DOHH2 (cell line): Measurements from ENCODE around the gene ELP4.

Source experiments
- H3F3A ChIP-seq: fragments of 200-600 bp; sonication (generic), shearing (Covaris generic); 2 replicates; pipeline ENCODE4 v1.6.0; 2016; ENCODE audit warnings: antibody characterized with exemption, mild to moderate bottlenecking; ENCODE audit not compliant: control insufficient read depth, insufficient read depth
- H3K27ac ChIP-seq: fragments of 200-600 bp; sonication (generic); 2 replicates; pipeline ENCODE4 v1.5.1; 2014; ENCODE audit warnings: low read depth, mild to moderate bottlenecking, low read length, moderate library complexity
- H3K27me3 ChIP-seq: fragments of 200-600 bp; sonication (generic); 2 replicates; pipeline ENCODE4 v1.6.1; 2014; ENCODE audit warnings: mild to moderate bottlenecking, low read length, mixed read lengths; ENCODE audit not compliant: control insufficient read depth
- H3K36me3 ChIP-seq: fragments of 200-600 bp; sonication (generic); 2 replicates; pipeline ENCODE4 v1.6.1; 2014; ENCODE audit warnings: mild to moderate bottlenecking, low read length, moderate library complexity, mixed read lengths; ENCODE audit not compliant: control insufficient read depth
- H3K4me1 ChIP-seq: fragments of 200-600 bp; sonication (generic); 2 replicates; pipeline ENCODE4 v1.6.1; 2014; ENCODE audit warnings: mild to moderate bottlenecking, low read length, mixed read lengths; ENCODE audit not compliant: control insufficient read depth
- H3K4me2 ChIP-seq: fragments of 200-600 bp; sonication (generic); 2 replicates; pipeline ENCODE4 v1.6.0; 2014; ENCODE audit warnings: mild to moderate bottlenecking, low read length, moderate library complexity
- H3K4me3 ChIP-seq: fragments of 200-600 bp; sonication (generic); 2 replicates; pipeline ENCODE4 v1.5.1; 2014; ENCODE audit warnings: mild to moderate bottlenecking, low read length, mixed read lengths
- H3K79me2 ChIP-seq: fragments of 200-600 bp; sonication (generic); 2 replicates; pipeline ENCODE4 v1.6.1; 2014; ENCODE audit warnings: mild to moderate bottlenecking, low read length, mixed read lengths; ENCODE audit not compliant: control insufficient read depth
- H3K9me2 ChIP-seq: fragments of 200-600 bp; sonication (generic); replicated peaks from 2 replicates; pipeline ENCODE4 v1.6.1; 2014; ENCODE audit warnings: mild to moderate bottlenecking, low read length, mixed read lengths; ENCODE audit not compliant: control insufficient read depth
- H3K9me3 ChIP-seq: fragments of 200-600 bp; sonication (generic); 2 replicates; pipeline ENCODE4 v1.6.1; 2014; ENCODE audit warnings: antibody characterized with exemption, low read length, mixed read lengths; ENCODE audit not compliant: control insufficient read depth, insufficient read depth
- H4K20me1 ChIP-seq: fragments of 200-600 bp; sonication (generic); 2 replicates; pipeline ENCODE4 v1.6.0; 2014; ENCODE audit warnings: low read depth, mild to moderate bottlenecking, antibody characterized with exemption, low read length, moderate library complexity; ENCODE audit not compliant: control insufficient read depth, insufficient read depth
- CTCF ChIP-seq: fragments of 200-600 bp; sonication (generic); IDR thresholded peaks from one replicate; pipeline ENCODE4 v1.5.1; 2014; ENCODE audit warnings: antibody characterized with exemption, mild to moderate bottlenecking, low read depth, low read length; ENCODE audit not compliant: poor library complexity, severe bottlenecking
- EZH2phosphoT487 ChIP-seq: fragments of 200-600 bp; sonication (generic); IDR thresholded peaks from 2 replicates; pipeline ENCODE4 v1.6.1; 2017; ENCODE audit warnings: borderline replicate concordance, mild to moderate bottlenecking, antibody characterized with exemption, low read length, moderate library complexity, mixed read lengths

The ELP4 gene

GRCh38 chr11:31800398-31801265, 291.1 kb downstream of the ELP4 start:
- H3F3A ChIP-seq, result no peaks in the 10 kb centered on the region
- no peaks in the 10 kb centered on the region for H3K9me2 ChIP-seq
- no peak overlapping the region for H3K4me3 ChIP-seq
- H3K4me2 ChIP-seq, result no peak overlapping the region
- no peaks in the 10 kb centered on the region for H3K36me3 ChIP-seq
- H3K9me3 ChIP-seq, result no peaks in the 10 kb centered on the region
- peaks cover 14% of the 10 kb centered on the region for H3K27me3 ChIP-seq
- H3K79me2 ChIP-seq, result no peaks in the 10 kb centered on the region
- TF ChIP-seq EZH2phosphoT487 (no peak), CTCF (no peak)
- no peak overlapping the region for H3K27ac ChIP-seq
- H3K4me1 ChIP-seq, result no peaks in the 10 kb centered on the region
- no peaks in the 10 kb centered on the region for H4K20me1 ChIP-seq

- no peaks in the 10 kb centered on the region for H3K9me3 ChIP-seq
- H3K36me3 ChIP-seq, result no peaks in the 10 kb centered on the region
- H3K4me1 ChIP-seq, result no peaks in the 10 kb centered on the region
- H3K27me3 ChIP-seq, result peaks cover 14% of the 10 kb centered on the region
- H4K20me1 ChIP-seq, result no peaks in the 10 kb centered on the region
- no peak overlapping the region for H3K4me2 ChIP-seq
- no peaks in the 10 kb centered on the region for H3F3A ChIP-seq
- H3K79me2 ChIP-seq, result no peaks in the 10 kb centered on the region
- no peak overlapping the region for H3K27ac ChIP-seq
- TF ChIP-seq CTCF (no peak), EZH2phosphoT487 (no peak)
- H3K9me2 ChIP-seq, result no peaks in the 10 kb centered on the region
- H3K4me3 ChIP-seq, result no peak overlapping the region
These were observed 291.7 kb downstream of the ELP4 start for GRCh38 chr11:31801298-31801702.

DNA sequence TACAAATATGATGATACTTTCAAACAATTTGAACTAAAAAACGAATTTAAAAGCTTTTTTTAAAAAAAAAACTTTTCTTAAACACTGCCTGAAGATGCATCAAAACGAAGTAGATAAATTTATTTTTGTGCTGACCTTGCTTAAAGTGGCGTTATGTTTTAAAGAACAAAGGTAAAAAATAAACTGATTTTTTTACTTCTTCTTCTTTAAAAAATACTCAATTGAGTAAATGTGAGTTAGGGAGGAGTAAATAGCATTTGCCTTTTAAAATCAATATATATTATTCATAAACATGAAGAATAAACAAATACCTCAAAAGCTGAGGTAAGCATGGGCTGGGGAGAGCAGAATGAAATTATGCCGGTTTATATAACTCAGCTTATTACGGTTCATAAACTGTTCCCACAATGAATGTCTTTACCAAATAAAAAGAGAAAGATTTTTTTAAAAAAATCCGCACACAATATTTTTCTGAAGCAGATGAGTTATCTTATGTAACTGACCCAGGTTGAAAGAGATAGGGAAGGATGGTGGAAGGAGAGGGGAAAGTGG, 292.5 kb downstream of the ELP4 start:
- Histone ChIP-seq H3K4me2 (no peak overlapping the region), H3F3A (no peaks in the 10 kb centered on the region), H3K4me3 (no peak overlapping the region), H3K9me3 (no peaks in the 10 kb centered on the region), H3K4me1 (no peaks in the 10 kb centered on the region), H3K79me2 (no peaks in the 10 kb centered on the region), H3K27ac (no peak overlapping the region), H3K36me3 (no peaks in the 10 kb centered on the region), H3K27me3 (peaks cover 14% of the 10 kb centered on the region), H4K20me1 (no peaks in the 10 kb centered on the region), H3K9me2 (no peaks in the 10 kb centered on the region)
- TF ChIP-seq CTCF (no peak), EZH2phosphoT487 (no peak)
